ENCODE results near the gene NLRP11.

DNA sequence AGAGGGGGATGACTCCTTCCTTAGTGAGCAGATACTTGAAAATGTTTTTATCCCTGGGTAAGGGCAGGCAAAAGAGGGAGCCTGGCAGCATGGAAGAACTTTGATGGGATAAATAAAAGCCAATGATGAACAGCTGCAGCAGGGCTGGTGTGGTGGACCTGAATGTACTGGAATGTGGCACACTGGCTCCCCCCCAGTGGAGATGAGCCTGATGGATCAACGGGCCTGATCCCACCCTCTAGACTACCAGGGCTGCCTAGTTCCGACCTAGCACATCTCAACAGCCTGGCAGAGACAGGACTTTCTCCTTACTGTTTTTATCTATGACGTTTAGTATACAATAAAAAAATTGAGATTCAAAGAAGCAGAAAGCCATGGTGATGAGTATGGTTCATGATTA is 20.5 kb downstream of the NLRP11 start:
- no peak for TF ChIP-seq POLR2A (IDR thresholded peaks at IDR 0.05)
- TF ChIP-seq, protein P1, sequence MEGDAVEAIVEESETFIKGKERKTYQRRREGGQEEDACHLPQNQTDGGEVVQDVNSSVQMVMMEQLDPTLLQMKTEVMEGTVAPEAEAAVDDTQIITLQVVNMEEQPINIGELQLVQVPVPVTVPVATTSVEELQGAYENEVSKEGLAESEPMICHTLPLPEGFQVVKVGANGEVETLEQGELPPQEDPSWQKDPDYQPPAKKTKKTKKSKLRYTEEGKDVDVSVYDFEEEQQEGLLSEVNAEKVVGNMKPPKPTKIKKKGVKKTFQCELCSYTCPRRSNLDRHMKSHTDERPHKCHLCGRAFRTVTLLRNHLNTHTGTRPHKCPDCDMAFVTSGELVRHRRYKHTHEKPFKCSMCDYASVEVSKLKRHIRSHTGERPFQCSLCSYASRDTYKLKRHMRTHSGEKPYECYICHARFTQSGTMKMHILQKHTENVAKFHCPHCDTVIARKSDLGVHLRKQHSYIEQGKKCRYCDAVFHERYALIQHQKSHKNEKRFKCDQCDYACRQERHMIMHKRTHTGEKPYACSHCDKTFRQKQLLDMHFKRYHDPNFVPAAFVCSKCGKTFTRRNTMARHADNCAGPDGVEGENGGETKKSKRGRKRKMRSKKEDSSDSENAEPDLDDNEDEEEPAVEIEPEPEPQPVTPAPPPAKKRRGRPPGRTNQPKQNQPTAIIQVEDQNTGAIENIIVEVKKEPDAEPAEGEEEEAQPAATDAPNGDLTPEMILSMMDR (IDR thresholded peaks at IDR 0.05), result no peak
